K562 (cell line): Measurements from ENCODE around the gene RMC1. TPM values are rescaled to one million over a fixed set of nuclear protein-coding genes. Genes with fewer than 3 reads are reported as not detected.
A peak's percentile ranks its signal among the peaks of the same experiment; 100 is the strongest.

ENCODE experiments used
- BRD9 ChIP-seq: fragments of 450-650 bp; IDR thresholded peaks from 2 replicates; pipeline ENCODE4 v1.6.1; 2018; ENCODE audit warnings: low read depth; ENCODE audit not compliant: partially characterized antibody
- CBFA2T2 ChIP-seq: fragments of 450-650 bp; conservative IDR thresholded peaks from 2 replicates; pipeline ENCODE4 v1.6.1; 2017; ENCODE audit warnings: mild to moderate bottlenecking
- CEBPB ChIP-seq: fragments of 450-650 bp; IDR thresholded peaks from 2 replicates; pipeline ENCODE4 v1.6.1; 2016; ENCODE audit warnings: missing genetic modification characterization, missing compliant biosample characterization
- ETS2 ChIP-seq: IDR thresholded peaks from 2 replicates; pipeline ENCODE4 v1.6.1; 2016; ENCODE audit warnings: borderline replicate concordance, missing genetic modification characterization, mild to moderate bottlenecking, moderate library complexity, missing compliant biosample characterization; ENCODE audit not compliant: poor library complexity, severe bottlenecking
- HNRNPL ChIP-seq: fragments of 200-400 bp; formaldehyde crosslinking; IDR thresholded peaks from 2 replicates; pipeline ENCODE4 v1.6.1; 2017; ENCODE audit warnings: low read depth, mild to moderate bottlenecking, low read length
- MAFK ChIP-seq: IDR thresholded peaks from 2 replicates; pipeline ENCODE4 v1.6.1; 2011; ENCODE audit warnings: low read length, improper control_type of control experiment
- RBM14 ChIP-seq: fragments of 200-400 bp; formaldehyde crosslinking; IDR thresholded peaks from 2 replicates; pipeline ENCODE4 v1.6.1; 2018; ENCODE audit warnings: low read depth, mild to moderate bottlenecking, low read length, moderate library complexity, borderline replicate concordance; ENCODE audit not compliant: insufficient read depth
- XRCC3 ChIP-seq: fragments of 450-650 bp; IDR thresholded peaks from 2 replicates; pipeline ENCODE4 v1.6.1; 2017; ENCODE audit warnings: mild to moderate bottlenecking, moderate library complexity
- YBX1 ChIP-seq: fragments of 450-650 bp; IDR thresholded peaks from 2 replicates; pipeline ENCODE4 v1.7.1; 2016; ENCODE audit warnings: mild to moderate bottlenecking
- ZBTB17 ChIP-seq: fragments of 450-650 bp; formaldehyde crosslinking; IDR thresholded peaks from 2 replicates; pipeline ENCODE4 v1.4.0; 2020; ENCODE audit warnings: mild to moderate bottlenecking
- ZNF431 ChIP-seq: sonication (generic); formaldehyde crosslinking; IDR thresholded peaks from 2 replicates; pipeline ENCODE4 v1.8.0; 2022; ENCODE audit warnings: mild to moderate bottlenecking, missing genetic modification reagents
- ZNF695 ChIP-seq: fragments of 450-650 bp; formaldehyde crosslinking; IDR thresholded peaks from 2 replicates; pipeline ENCODE4 v1.4.0; 2020; ENCODE audit warnings: mild to moderate bottlenecking, moderate library complexity
- polyA plus RNA-seq, 8 experiments: library from polyadenylated mRNA; depleted of rRNA in 4 of 8; stranded (reverse) in 5 of 8; unstranded in 3 of 8; fragments of >200 nt; fragmentation: Nextera tagmentation in 2 of 8; fragmentation: Illumina TruSeq in 1 of 8; extraction: Ambion mirVana in 2 of 8; extraction: Trizol in 1 of 8; gene quantifications; 2 replicates each; pipeline versions ENCODE4 v1.2.1 to v1.2.3, GENCODE V29; 2011 to 2014; ENCODE audit warnings: inconsistent platforms in 1 of 8, missing spikeins in 1 of 8
- total RNA-seq, 7 experiments: library from RNA; depleted of rRNA in 6 of 7; stranded (reverse); fragments of >200 nt in 6 of 7; fragmentation: Illumina TruSeq in 2 of 7; extraction: Trizol in 2 of 7; gene quantifications; 2 replicates each; pipeline versions ENCODE4 v1.2.1 to v1.2.3, GENCODE V29; 2011 to 2021; ENCODE audit warnings: low replicate concordance in 1 of 7
- TF ChIP-seq, protein P1 (sequence below): fragments of 250-450 bp; sonication (Bioruptor Pico); IDR thresholded peaks from 2 replicates; pipeline ENCODE4 v1.4.0; 2020; ENCODE audit warnings: mild to moderate bottlenecking
- TF ChIP-seq, protein P2 (sequence below): fragments of 150-350 bp; conservative IDR thresholded peaks from 2 replicates; pipeline ENCODE4 v1.6.1; 2014; ENCODE audit warnings: low read length
- TF ChIP-seq, protein P3 (sequence below): fragments of 450-650 bp; formaldehyde crosslinking; conservative IDR thresholded peaks from 2 replicates; pipeline ENCODE4 v1.4.0; 2022; ENCODE audit warnings: mild to moderate bottlenecking, missing genetic modification characterization
- TF ChIP-seq, protein P4 (sequence below), 2 experiments: fragments of 450-650 bp in 1 of 2; sonication (generic) in 1 of 2; formaldehyde crosslinking; conservative IDR thresholded peaks; 2 replicates each; pipeline versions ENCODE4 v1.4.0 to v1.8.1; 2020 to 2022; ENCODE audit warnings: mild to moderate bottlenecking in 1 of 2, missing genetic modification reagents in 1 of 2
- TF ChIP-seq, protein P5 (sequence below): IDR thresholded peaks from 2 replicates; pipeline ENCODE4 v1.6.1; 2011; ENCODE audit not compliant: insufficient read length; ENCODE audit errors: extremely low read depth
- TF ChIP-seq, protein P6 (sequence below): fragments of 450-650 bp; formaldehyde crosslinking; IDR thresholded peaks from 2 replicates; pipeline ENCODE4 v1.4.0; 2020; ENCODE audit warnings: mild to moderate bottlenecking

The RMC1 gene
- total and polyA plus RNA-seq, 9 of the 15 experiments (the other 6 are each of a cell fraction or from before 2014, with no cell fraction given): 7.5 to 42.4 (median 35.5) TPM

DNA sequence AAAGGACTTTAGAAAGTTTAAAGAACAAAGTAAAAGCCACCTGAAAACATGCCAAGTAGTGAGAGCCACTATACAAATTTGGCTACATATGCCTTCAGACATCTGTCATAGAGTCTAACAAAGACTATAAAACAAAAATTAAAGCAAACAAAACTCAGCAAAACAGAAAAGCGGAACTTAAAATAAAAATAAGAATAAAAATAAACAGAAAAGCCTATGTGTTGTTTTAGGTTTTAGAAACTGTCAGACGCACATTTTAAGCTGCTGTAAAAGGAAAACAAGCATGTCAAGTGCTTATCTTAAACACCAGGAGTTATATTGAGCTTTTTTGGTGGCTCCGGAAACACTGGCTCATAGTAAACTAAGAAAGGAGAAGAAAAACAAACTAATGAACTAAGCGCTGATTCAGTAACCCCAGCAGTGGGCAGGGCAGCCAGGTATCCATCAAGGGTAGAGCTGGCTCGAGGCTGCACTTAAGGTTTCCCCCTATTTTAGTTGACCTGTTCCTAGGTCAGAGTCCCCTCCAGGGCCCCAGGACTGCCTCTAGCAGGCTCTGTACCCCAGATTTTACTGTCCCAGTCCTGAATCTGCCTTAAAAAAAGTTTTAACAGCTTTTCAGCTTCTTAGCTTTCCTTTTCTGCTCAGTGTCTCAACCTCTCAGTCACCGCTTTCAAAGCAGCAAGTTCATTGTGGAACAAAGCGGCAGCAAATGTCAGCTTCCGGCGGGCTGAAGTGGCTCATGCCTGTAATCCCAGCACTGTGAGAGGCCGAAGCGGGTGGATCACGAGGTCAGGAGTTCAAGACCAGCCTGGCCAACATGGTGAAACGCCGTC lies 15.4 kb upstream of the RMC1 start (continued):
- TF ChIP-seq ZNF431 (CRISPR knock-in tag) (no peak), ZBTB17 (CRISPR knock-in tag) (no peak), ETS2 (tag) (no peak), CEBPB (tag) (no peak), ZNF695 (CRISPR knock-in tag) (no peak), HNRNPL (no peak), BRD9 (no peak), MAFK (no peak), XRCC3 (no peak), YBX1 (no peak), CBFA2T2 (peak; percentile 50), RBM14 (no peak)
- TF ChIP-seq, protein P1, sequence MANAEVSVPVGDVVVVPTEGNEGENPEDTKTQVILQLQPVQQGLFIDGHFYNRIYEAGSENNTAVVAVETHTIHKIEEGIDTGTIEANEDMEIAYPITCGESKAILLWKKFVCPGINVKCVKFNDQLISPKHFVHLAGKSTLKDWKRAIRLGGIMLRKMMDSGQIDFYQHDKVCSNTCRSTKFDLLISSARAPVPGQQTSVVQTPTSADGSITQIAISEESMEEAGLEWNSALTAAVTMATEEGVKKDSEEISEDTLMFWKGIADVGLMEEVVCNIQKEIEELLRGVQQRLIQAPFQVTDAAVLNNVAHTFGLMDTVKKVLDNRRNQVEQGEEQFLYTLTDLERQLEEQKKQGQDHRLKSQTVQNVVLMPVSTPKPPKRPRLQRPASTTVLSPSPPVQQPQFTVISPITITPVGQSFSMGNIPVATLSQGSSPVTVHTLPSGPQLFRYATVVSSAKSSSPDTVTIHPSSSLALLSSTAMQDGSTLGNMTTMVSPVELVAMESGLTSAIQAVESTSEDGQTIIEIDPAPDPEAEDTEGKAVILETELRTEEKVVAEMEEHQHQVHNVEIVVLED (CRISPR knock-in tag): no peak
- TF ChIP-seq, protein P2, sequence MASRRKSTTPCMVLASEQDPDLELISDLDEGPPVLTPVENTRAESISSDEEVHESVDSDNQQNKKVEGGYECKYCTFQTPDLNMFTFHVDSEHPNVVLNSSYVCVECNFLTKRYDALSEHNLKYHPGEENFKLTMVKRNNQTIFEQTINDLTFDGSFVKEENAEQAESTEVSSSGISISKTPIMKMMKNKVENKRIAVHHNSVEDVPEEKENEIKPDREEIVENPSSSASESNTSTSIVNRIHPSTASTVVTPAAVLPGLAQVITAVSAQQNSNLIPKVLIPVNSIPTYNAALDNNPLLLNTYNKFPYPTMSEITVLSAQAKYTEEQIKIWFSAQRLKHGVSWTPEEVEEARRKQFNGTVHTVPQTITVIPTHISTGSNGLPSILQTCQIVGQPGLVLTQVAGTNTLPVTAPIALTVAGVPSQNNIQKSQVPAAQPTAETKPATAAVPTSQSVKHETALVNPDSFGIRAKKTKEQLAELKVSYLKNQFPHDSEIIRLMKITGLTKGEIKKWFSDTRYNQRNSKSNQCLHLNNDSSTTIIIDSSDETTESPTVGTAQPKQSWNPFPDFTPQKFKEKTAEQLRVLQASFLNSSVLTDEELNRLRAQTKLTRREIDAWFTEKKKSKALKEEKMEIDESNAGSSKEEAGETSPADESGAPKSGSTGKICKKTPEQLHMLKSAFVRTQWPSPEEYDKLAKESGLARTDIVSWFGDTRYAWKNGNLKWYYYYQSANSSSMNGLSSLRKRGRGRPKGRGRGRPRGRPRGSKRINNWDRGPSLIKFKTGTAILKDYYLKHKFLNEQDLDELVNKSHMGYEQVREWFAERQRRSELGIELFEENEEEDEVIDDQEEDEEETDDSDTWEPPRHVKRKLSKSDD: no peak
- TF ChIP-seq, protein P3, sequence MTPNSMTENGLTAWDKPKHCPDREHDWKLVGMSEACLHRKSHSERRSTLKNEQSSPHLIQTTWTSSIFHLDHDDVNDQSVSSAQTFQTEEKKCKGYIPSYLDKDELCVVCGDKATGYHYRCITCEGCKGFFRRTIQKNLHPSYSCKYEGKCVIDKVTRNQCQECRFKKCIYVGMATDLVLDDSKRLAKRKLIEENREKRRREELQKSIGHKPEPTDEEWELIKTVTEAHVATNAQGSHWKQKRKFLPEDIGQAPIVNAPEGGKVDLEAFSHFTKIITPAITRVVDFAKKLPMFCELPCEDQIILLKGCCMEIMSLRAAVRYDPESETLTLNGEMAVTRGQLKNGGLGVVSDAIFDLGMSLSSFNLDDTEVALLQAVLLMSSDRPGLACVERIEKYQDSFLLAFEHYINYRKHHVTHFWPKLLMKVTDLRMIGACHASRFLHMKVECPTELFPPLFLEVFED (CRISPR knock-in tag): no peak
- TF ChIP-seq, protein P4, sequence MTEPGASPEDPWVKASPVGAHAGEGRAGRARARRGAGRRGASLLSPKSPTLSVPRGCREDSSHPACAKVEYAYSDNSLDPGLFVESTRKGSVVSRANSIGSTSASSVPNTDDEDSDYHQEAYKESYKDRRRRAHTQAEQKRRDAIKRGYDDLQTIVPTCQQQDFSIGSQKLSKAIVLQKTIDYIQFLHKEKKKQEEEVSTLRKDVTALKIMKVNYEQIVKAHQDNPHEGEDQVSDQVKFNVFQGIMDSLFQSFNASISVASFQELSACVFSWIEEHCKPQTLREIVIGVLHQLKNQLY (CRISPR knock-in tag; conservative IDR thresholded peaks at IDR 0.05): no peak
- TF ChIP-seq, protein P5, sequence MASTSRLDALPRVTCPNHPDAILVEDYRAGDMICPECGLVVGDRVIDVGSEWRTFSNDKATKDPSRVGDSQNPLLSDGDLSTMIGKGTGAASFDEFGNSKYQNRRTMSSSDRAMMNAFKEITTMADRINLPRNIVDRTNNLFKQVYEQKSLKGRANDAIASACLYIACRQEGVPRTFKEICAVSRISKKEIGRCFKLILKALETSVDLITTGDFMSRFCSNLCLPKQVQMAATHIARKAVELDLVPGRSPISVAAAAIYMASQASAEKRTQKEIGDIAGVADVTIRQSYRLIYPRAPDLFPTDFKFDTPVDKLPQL: no peak
- TF ChIP-seq, protein P6, sequence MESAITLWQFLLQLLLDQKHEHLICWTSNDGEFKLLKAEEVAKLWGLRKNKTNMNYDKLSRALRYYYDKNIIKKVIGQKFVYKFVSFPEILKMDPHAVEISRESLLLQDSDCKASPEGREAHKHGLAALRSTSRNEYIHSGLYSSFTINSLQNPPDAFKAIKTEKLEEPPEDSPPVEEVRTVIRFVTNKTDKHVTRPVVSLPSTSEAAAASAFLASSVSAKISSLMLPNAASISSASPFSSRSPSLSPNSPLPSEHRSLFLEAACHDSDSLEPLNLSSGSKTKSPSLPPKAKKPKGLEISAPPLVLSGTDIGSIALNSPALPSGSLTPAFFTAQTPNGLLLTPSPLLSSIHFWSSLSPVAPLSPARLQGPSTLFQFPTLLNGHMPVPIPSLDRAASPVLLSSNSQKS (CRISPR knock-in tag): no peak
